ENCODE results near the gene RNF214. TPM values are rescaled to one million over a fixed set of nuclear protein-coding genes. Genes with fewer than 3 reads are reported as not detected.

The RNF214 gene
- total and polyA plus RNA-seq, 10 of the 15 experiments (the other 5 are each of a cell fraction or from before 2014, with no cell fraction given) = 4.8 to 16.8 (median 10.5) TPM

DNA sequence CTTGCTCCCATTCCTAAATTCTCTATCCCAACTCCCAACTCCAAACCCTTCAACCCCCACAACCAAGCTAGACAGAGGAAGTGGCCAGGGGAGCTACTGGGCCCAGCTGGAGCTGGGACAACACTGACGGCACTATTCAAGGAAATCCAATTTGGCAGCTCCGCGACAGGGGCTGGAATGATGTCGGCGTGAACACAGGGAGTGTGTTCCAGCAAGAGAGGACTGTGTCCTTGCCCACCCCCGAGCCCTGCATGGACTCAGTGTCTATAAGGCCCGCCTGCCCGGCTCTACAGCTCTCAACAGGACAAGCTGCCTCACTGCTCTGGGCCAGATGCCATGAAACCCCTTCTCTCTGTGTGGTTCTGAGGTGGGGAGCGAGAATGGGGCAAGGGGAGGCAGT, 11.9 kb upstream of the RNF214 start (continued):
- no peak for TF ChIP-seq NKRF (conservative IDR thresholded peaks at IDR 0.05)
- no peak for TF ChIP-seq REST (IDR thresholded peaks at IDR 0.05; ENCODE audit: low read depth, low read length)
- no peak for TF ChIP-seq PAX5 (IDR thresholded peaks at IDR 0.05; ENCODE audit: borderline replicate concordance, low read depth, low read length)

DNA sequence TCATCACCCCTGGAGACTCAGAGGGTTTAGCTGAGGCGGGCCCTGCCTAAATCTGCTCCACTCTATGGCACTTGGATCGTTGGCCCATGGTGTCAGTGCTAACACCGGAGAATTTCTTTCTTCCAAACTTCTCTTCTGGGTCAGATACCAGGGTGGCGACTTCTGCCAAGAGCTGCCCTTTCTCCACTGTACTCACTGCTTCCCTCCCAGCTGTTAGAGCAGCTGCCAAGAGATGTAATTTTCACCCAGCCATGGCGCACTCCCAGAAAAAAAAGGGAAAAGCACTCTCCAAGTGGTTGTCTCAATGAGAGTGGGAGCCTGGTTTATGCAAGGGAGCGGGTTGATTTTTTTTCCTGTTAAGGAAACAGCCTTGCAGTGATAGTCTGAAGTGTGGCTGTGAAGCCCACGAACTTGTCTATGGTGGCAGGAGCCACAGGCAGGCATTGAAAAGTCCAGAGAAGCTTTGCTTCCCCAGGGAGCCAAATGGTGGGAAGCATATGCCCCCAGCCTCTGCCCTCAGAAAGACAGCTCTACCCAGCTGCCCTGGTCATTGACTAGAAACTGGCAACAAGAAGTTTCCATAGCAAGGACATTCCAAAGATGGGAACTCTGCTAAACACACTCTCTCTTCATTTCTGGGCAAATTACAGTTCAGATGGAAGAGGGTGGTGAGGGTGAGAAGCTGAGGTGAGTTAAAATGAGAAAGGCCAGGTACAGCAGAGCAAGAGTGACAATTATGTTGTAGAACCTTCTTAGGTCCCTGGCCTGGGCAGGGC, 11.3 kb upstream of the RNF214 start:
- H3K79me2 ChIP-seq (ENCODE audit: control insufficient read depth, insufficient read depth, low read length) = no peaks in the 10 kb centered on the region
- ChIA-PET RAD21 (ENCODE audit: unreplicated experiment) (interaction anchor here (0.9 kb wide), 1 partner anchor 10 kb away, joined by 3 read pairs; no protein-coding TSS in a partner anchor), SMC1A (ENCODE audit: uncharacterized antibody, unreplicated experiment) (interaction anchor here (0.9 to 12.2 kb wide), 4 partner anchors 9 to 40 kb away, joined by 3 to 187 read pairs (median 10); partner anchors contain the start of gene SIDT2), CTCF (interaction anchor here (1.0 to 17.3 kb wide), 5 partner anchors 9 to 115 kb away, joined by 3 to 422 read pairs (median 4); partner anchors contain the start of genes PCSK7, RNF214 and SIDT2), POLR2A (interaction anchor here (0.6 kb wide), 1 partner anchor 41 kb away, joined by 9 read pairs; no protein-coding TSS in a partner anchor)
- no peaks in the 10 kb centered on the region; the same call in 1 of the 2 replicates for H4K20me1 ChIP-seq (ENCODE audit: control insufficient read depth, insufficient read depth)
- no peak overlapping the region for H3K4me3 ChIP-seq
- intact Hi-C loops (cut with micrococcal nuclease; ENCODE audit: unreplicated experiment) (no loop called here), in situ Hi-C loops (cut with MboI) (no loop called here)
- no peaks in the 10 kb centered on the region for H3K9me3 ChIP-seq (replicated peaks; ENCODE audit: control insufficient read depth, insufficient read depth, low read length)
- H2AFZ ChIP-seq (ENCODE audit: control insufficient read depth, low read depth, low read length) = no peak overlapping the region
- no peak overlapping the region for H3K27ac ChIP-seq (ENCODE audit: control insufficient read depth, insufficient read depth)
- no peak overlapping the region for H3K4me2 ChIP-seq (ENCODE audit: control insufficient read depth, insufficient read depth)
- H3K4me1 ChIP-seq (ENCODE audit: control insufficient read depth, insufficient read depth, low read length) = no peaks in the 10 kb centered on the region; the same call in 1 of the 2 replicates
- no peak for FAIRE-seq
- 99% methylated on average over 7 of the region's 7 CpGs for WGBS (ENCODE audit: insufficient coverage, insufficient replicate concordance, low lambda C conversion rate, missing lambda C conversion rate)
- BruUV-seq (replicated peaks) = no TSS peak
- TF ChIP-seq CBFB (IDR thresholded peaks at IDR 0.05; ENCODE audit: low read depth) (no peak), ZBTB4 (CRISPR knock-in tag; IDR thresholded peaks at IDR 0.05) (no peak), TCF7 (IDR thresholded peaks at IDR 0.05; ENCODE audit: borderline replicate concordance) (no peak), RCOR1 (conservative IDR thresholded peaks at IDR 0.05; ENCODE audit: low read depth, low read length) (no peak), BACH1 (IDR thresholded peaks at IDR 0.05; ENCODE audit: borderline replicate concordance) (no peak), BMI1 (IDR thresholded peaks at IDR 0.05; ENCODE audit: borderline replicate concordance) (no peak)
- no peaks in the 10 kb centered on the region for H3K27me3 ChIP-seq (replicated peaks in 1 of 2; ENCODE audit: control insufficient read depth in 2 of 2, insufficient read depth in 2 of 2, low read length in 1 of 2)
- DNase-seq (ENCODE audit: low read depth, low spot score) = no peak
- H3K36me3 ChIP-seq (ENCODE audit: control insufficient read depth in 2 of 2, insufficient read depth in 2 of 2, low read length in 1 of 2) = peaks cover 34 to 51% of the 10 kb centered on the region in 2 experiments; a peak in 3 of 4 replicates
- ATAC-seq = no peak
- H3K9ac ChIP-seq (ENCODE audit: control insufficient read depth, insufficient read depth, low read length) = no peak overlapping the region
